ENCODE results near the gene FAM200C.

FAM200C gene

GRCh38 chr5:160349935-160350303, 49.9 kb downstream of the FAM200C start:
- Histone ChIP-seq H3K36me3 (ENCODE audit: insufficient read depth, low read length) (no peaks in the 10 kb centered on the region), H3K9me3 (ENCODE audit: control insufficient read depth, insufficient read depth, low read length) (no peaks in the 10 kb centered on the region), H3K9ac (ENCODE audit: low read depth, low read length) (no peak overlapping the region), H3K4me1 (ENCODE audit: insufficient read depth, low read length) (no peaks in the 10 kb centered on the region; the same call in 1 of the 2 replicates)

GRCh38 chr5:160349249-160349934, 50.5 kb downstream of the FAM200C start:
- Histone ChIP-seq H3K9ac (ENCODE audit: low read depth, low read length) (no peak overlapping the region), H3K36me3 (ENCODE audit: insufficient read depth, low read length) (no peaks in the 10 kb centered on the region), H3K9me3 (ENCODE audit: control insufficient read depth, insufficient read depth, low read length) (no peaks in the 10 kb centered on the region), H3K4me1 (ENCODE audit: insufficient read depth, low read length) (no peaks in the 10 kb centered on the region; the same call in 1 of the 2 replicates)

GRCh38 chr5:160348080-160348479, 51.8 kb downstream of the FAM200C start:
- Histone ChIP-seq H3K9me3 (ENCODE audit: control insufficient read depth, insufficient read depth, low read length) (no peaks in the 10 kb centered on the region), H3K9ac (ENCODE audit: low read depth, low read length) (no peak overlapping the region), H3K36me3 (ENCODE audit: insufficient read depth, low read length) (no peaks in the 10 kb centered on the region), H3K4me1 (ENCODE audit: insufficient read depth, low read length) (no peaks in the 10 kb centered on the region; the same call in 1 of the 2 replicates)

- Histone ChIP-seq H3K4me1 (ENCODE audit: insufficient read depth, low read length) (no peaks in the 10 kb centered on the region; the same call in 1 of the 2 replicates), H3K9me3 (ENCODE audit: control insufficient read depth, insufficient read depth, low read length) (no peaks in the 10 kb centered on the region), H3K36me3 (ENCODE audit: insufficient read depth, low read length) (no peaks in the 10 kb centered on the region), H3K9ac (ENCODE audit: low read depth, low read length) (no peak overlapping the region)
Measured at GRCh38 chr5:160347448-160347847, 52.4 kb downstream of the FAM200C start.
